HG03095 (cell line): ENCODE measurements around the gene CEP68.
A peak's percentile ranks its signal among the peaks of the same experiment; 100 is the strongest.
"Not testable (repeated sequence)": the region's sequence is repeated elsewhere in the genome, so short reads cannot be mapped to it uniquely, and the experiment has no call there.

Experiments used
- ATAC-seq: cut with Tn5 transposase; IDR thresholded peaks from one replicate; pipeline ENCODE4 v1.9.1; 2021; ENCODE audit warnings: moderate library complexity; ENCODE audit not compliant: unreplicated experiment

The CEP68 gene, protein sequence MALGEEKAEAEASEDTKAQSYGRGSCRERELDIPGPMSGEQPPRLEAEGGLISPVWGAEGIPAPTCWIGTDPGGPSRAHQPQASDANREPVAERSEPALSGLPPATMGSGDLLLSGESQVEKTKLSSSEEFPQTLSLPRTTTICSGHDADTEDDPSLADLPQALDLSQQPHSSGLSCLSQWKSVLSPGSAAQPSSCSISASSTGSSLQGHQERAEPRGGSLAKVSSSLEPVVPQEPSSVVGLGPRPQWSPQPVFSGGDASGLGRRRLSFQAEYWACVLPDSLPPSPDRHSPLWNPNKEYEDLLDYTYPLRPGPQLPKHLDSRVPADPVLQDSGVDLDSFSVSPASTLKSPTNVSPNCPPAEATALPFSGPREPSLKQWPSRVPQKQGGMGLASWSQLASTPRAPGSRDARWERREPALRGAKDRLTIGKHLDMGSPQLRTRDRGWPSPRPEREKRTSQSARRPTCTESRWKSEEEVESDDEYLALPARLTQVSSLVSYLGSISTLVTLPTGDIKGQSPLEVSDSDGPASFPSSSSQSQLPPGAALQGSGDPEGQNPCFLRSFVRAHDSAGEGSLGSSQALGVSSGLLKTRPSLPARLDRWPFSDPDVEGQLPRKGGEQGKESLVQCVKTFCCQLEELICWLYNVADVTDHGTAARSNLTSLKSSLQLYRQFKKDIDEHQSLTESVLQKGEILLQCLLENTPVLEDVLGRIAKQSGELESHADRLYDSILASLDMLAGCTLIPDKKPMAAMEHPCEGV

DNA sequence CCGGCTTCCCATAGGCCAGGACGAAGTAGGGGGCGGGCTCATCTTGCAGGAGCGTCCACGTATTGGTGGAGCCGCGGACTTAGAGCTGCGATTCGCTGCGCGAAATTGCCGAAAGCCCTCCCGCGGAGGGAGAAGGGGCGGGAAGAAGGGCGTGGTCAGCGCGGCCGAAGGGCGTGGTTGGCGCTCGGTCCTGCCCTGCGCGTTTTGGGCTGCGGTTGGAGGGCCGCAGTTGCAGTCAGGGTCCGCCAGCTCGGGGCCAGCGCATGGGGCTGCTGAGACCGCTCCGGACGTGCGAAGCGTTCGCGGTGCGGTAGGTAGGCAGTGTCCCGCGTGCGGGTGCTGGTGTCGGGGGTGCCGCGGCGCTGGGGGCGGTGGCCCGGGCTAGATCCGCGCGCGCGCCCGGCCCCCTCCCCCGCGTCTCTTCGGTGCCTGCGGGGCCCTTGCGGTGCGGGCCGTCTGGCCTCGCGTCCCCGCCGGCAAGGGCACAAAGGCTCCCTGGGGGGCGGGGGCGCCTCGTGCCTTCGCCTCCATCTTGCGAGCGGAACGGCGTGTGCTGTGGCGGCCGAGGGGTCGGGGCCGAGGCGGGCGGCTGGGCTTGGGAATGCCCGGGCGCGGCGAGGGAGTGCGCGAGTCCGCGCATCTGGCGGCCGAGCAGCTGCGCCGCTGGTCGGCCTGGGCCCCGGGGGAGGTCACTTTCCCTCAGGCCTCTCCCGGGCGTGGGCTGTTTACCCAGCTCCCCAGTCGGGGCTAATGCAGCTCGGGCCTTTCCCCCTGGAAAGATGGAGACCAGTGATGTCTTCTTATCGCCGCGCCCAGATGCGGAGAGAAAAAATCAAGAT, at the start of gene CEP68:
TSS of gene CEP68 (plus strand) at position 202 of the 839 bp plus-strand sequence. CDS start 13,029 bp downstream, outside the sequence.
- peak; percentile 85 for ATAC-seq

DNA sequence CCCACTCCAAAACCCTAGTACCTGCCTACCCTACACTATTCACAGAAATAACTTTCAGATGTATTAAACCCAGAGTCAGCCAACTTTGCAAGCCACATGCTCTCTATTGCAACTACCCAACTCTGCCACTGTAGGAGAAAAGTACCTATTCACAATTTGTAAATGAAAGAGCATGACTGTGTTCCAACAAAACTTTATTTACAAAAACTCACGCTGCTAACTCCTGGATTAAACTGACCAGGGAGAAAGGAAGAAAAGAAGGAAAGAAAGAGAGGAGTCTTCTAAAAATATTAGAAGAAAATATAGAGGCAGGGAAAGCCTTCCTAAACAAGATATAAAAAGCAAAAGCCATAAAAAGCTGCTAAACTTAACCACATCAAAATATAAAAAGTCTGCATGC, 42.4 kb upstream of the CEP68 start:
- no peak for ATAC-seq

DNA sequence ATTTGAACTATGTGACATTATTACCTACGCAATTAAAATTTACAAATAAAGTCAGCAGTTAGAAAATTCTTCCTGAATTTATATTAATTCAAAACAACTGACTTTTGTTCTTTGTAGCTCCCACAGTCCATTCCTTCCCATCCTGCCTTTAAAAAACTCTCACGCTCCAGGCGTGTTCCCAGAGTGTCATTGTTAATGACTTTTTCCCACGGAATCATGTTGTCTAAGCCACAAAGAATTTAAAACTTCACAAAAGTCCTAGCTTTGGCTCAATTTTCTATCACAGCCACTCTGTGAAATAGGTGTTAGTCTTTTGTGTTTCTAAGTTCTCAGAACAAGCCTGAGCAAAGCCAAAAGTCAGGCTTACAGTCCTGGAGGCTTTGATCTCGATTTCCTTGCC, 40.5 kb upstream of the CEP68 start:
- ATAC-seq = no peak

DNA sequence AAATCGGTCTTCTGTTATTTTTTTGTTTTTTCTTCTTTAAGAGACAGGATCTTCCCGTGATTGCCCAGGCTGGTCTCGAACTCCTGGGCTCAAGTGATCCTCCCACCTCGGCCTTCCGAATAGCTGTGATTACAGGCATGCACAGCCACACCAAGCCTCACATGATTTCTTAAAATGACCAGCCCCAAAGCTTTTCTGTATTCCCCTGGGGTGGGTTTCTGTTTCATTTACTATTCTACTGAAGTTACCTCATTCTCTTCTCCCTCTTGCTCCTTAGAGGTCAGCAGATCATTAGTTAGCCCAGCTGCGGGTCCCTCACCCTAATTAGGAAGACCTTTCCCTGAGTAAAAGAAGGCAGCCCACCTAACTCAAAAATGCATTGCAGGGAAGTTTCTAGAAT, 39.4 kb upstream of the CEP68 start:
- no peak for ATAC-seq

DNA sequence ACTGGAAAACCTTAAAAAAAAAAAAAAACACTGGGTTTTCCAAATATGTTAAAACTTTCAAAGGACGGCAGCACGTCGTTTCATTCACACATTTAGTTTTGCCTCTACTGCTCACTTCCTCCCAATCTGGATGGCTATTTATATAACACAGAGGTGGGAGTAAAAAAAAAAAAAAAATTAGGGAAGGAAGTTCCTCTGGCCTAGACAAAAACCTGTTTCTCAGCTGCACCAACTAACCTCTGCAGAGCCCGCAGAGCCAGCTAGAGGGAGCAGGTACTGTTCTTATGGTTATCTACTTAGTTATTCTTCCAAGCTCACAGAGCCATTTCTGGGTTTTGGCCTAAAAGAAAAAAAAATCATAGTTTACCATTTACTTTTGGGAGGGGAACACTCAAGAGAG, 38.9 kb upstream of the CEP68 start:
- no peak for ATAC-seq

DNA sequence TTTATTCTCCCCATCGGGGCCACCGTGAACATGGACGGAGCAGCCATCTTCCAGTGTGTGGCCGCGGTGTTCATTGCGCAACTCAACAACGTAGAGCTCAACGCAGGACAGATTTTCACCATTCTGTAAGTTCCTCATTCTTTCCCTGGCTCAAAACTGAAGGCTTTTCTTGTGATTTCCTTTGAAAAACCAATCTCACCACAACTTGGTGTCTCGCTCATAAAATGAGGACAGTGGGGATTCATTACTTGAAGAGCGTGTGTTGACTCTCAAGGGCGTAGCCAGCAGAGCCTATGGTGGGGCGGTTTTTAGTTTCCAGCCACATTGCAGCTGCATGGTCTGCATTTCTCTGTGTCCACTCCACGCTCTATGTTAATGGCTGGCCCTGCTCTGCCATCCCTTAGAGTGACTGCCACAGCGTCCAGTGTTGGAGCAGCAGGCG, 38.1 kb upstream of the CEP68 start:
- ATAC-seq = no peak

DNA sequence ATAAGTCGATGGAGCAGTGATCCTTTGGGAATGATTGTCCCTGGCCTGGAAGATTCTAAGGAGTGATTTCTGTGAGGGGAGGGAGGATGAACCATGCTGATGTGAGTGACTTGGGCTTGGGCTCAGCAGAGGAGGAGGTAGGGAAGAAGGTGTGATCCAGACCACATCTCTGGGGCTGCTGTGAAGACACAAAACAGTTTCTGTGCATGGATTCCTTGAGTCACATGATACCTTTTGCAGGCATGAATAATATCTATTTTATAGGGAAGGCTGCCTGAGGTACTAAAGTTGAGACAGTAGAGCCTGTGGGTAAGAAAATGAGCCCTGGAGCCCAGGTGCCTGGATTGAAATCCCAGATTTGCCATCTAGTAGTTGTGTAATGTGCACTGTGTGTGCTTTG, 37.2 kb upstream of the CEP68 start:
- no peak for ATAC-seq

DNA sequence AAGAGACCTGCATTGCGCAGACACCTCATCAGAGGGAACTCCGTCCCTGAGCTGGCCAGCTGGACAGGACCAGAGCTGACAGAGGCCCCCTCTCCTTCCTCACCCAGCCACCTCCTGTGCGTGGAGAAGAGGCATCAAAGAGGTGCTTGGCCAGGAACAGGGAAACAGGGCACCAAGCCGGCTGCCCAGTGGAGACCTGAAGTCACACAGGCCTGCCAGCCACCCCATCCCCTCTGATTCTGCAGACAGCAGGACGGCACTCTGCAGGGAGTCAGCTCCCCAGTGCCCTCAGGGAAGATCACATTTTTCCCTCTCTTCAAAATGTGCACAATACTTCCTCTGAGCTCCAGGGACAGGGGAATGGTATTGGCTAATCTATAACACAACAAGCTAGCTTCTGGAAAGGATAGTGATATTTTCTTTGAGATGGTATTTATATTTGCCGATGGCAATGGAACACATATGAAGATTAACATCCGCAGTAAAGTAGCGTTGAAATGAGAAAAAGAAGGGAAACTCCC, 36.5 kb upstream of the CEP68 start:
- ATAC-seq = no peak

DNA sequence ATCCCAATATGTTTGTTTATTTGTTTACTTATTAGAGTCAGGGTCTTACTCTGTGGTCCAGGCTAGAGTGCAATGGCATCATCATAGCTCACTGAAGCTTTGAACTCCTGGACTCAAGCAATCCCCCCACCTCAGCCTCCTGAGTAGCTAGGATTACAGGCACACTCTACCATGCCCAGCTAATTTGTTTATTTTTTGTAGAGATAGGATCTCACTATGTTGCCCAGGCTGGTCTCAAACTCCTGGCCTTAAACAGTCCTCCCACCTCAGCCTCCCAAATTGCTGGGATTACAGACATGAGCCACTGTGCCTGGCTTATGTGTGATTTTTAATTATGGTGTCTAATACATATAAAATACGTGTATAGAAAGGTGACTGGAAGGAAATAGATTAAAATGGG, 36.0 kb upstream of the CEP68 start:
- ATAC-seq = not testable (repeated sequence)

DNA sequence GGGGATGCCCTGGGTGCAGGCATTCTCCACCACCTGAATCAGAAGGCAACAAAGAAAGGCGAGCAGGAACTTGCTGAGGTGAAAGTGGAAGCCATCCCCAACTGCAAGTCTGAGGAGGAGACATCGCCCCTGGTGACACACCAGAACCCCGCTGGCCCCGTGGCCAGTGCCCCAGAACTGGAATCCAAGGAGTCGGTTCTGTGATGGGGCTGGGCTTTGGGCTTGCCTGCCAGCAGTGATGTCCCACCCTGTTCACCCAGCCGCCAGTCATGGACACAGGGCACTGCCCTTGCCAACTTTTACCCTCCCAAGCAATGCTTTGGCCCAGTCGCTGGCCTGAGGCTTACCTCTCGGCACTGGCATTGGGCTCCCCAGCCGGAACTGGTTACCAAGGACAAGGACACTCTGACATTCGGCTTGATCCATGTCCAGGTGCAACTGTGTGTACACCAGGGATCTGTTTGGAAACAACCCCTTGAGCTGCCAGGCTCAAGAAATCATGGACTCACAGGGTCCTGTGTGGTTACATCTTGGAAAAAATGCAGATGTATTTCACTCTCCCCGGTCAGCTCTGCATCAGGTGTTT, 35.2 kb upstream of the CEP68 start:
- ATAC-seq = no peak

DNA sequence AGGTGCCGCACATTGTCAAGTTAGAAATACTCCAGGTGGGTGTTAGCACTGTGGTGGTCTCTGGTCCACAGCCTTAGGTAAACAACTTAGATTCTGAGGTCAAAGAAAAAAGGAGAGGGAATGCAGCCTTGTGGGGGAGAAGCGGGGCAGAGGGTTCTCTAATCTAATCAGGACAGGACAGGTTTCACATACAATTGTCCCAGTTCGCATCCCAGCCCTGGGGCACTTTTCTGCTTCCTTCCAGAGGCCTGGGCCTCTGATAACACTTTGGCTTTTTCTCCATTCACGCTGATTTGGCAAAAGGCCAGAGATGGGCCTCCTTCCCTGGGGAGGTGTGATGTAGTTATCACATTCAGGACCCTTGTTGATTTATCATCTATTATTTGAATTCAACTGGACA, 34.5 kb upstream of the CEP68 start:
- no peak for ATAC-seq

DNA sequence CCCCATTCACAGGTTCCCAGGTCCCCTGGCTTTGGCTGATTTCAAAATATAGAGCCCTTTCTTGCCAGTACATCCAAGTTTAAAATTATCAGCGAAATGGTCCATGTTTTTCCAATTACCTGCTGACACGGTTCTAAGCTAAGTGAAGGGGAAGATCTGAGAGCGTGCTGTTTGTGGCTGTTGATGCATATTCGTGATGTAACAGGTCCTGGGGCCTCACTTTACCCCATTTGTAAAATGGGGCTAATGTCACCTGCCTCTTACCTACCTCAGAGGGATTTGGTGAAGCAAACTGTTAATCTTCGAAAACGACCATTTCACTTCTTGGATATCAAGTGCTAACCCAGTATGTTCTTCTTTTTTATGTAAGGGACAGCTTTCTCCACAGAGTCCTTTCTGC, 34.0 kb upstream of the CEP68 start:
- ATAC-seq = no peak

DNA sequence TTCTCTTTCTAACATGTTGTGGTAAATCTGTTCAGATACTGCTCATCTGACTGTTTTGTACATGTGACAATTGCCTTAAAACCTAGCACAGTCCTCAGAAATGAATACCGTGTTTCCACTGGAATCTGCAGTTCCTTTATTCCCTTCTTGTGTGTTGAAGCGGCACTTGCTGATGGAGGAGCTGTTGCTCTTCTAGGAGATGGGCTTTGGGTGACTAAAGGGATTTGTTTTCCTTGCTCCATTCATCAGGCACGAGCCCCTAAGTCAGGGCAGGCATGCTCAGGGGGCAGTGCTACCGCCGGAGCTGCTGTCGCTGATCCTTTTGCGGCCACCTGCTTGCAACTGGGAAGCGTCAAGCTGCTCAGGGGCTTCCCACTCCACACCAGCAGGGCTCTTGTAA, 32.5 kb upstream of the CEP68 start:
- no peak for ATAC-seq

DNA sequence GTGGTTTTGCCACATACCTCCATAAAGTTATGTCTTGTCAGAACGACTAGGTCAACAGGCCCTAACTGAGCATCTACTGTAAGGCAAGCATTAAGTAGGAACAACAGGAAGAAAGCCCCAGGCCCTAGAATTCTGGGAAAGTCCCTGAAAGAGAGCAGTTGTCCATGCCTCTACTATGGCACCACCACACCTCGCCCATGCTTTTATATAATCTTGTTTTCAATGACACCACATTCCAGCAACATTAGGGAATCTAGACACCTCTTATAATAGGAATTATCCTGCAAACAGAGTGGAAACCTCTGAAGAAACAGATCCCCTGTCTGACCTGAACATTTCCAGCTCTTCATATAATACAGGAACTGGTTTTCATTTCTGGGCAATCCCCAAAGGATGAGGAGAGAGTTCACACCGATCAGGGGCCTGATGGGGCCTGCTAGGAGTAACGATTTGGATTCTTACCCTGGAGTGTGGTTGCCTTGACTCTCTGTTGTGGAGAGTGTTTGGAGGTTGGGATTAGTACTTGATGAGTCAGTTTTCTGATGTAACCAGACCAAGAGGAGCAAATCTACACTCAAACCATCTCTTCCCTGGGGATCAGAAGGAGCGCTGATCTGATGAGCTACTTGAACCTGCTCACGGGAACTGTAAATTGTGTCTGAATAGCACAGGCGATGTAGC, 31.9 kb upstream of the CEP68 start:
- ATAC-seq = no peak

DNA sequence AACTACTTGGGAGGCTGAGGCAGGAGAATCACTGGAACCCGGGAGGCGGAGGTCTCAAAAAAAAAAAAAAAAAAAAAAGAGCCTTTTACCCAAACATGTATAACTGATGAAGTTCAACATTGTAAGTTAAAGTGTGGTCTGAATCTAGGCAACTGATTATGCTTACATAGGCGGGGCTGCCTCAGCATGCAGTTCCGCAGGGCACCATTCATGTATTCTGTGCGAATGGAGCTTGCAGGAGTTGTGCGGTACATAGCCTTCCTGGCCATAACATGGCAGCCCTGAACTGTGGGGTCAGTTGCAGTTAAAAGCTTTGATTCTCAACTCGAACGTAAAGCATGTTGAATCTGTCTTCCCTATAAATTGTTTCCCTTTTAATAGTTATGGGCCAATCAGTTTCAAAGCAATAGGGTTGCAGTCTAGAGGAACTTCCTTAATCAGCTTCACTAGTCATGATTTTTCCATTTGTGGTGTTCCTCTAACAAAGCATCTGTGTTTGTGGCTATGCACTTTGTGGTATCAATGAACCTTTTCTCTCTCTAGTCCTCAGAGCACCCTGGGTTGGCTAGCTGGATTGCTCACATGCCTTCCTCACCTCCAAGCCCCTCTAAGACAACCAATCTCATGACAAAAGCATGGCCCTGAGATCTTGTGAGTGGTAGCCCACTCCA, 30.6 kb upstream of the CEP68 start:
- ATAC-seq = no peak

DNA sequence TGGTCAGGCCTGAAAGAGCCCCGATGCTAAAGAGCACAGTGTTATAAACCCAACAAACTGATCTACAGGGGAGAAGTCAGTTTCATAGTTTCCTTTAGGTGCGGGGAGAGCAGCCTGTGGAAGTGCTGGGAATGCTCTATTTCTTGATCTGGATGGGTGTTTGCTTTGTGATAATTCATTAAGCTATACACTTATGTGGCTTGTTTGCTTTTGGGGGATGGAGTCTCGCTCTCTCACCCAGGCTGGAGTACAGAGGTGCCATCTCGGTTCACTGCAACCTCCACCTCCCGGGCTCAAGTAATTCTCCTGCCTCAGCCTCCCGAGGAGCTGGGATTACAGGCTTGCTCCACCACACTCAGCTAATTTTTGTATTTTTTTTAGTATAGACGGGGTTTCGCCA, 30.1 kb upstream of the CEP68 start:
- no peak for ATAC-seq

DNA sequence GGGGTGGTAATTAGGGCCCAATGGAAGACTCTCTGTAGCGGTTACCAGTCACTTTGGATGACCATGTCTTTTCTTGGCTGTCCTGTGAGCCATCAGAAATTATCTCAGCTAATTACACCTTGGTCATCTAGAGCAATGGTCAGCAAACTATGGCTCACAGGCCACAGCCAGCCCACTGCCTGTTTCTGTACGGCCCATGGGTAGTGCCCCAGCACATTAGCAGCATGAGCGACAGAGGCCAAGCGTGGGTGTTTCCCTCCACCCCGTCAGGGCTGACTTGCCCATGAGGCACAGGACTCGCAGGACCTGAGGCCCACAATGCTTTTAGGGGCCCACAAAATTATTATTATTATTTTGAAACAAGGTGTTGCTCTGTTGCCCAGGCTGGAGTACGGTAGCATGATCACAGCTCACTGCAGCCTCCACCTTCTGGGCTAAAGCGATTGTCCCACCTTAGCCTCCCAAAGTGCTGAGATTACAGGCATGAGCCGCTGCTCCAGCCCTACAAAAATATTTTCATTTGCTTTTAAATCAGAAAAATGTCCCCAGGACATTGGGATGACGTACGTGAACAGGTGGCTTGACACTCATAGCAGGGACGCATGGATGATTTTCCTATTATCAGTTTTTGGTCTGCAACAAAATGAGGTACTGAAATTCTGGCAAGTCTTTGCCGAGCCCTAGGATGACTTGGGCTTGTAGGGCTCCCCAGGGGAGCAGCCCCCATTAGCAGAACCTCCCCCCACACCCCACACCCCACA, 29.3 kb upstream of the CEP68 start:
- ATAC-seq = no peak

DNA sequence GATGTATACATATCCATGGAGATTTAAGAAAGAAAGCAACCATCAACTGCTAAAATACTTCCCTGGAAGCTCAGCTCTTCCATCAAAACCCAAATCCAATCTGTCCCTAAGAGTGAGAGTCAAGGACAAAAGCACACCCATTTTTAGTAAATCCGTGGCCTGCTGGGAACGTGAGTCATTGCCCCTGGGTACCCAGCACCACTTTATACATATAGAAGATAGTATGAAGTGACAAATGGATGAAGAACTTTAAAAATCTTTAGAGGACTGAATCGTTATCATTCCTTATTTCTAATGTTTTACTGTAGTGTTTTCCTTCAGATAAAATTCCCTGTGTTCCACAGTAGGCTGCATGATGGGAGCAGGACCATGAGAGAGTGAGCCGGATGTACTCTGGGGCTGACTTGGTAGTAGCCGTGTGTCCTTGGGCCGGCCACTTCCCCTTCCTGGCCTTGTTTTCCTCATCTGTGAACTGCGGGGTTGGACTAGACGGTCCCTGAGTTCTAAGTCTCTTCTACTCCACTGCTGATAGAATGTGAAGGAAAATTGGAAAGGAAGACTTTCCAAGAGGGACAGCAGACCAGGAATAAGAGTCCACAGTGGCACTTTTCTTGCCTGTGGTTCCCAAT, 28.5 kb upstream of the CEP68 start:
- ATAC-seq = no peak
